Cardiac septum (tissue), 1 donor: ENCODE data around the gene HOXD10. TPM values are rescaled to one million over a fixed set of nuclear protein-coding genes. Genes with fewer than 3 reads are reported as not detected.

Experiments used
- DNase-seq: peaks from one replicate; pipeline ENCODE4 v3.0.0-alpha.2; 2020; ENCODE audit warnings: low spot score
- intact Hi-C: fragments of 100-400 bp; cut with DNase I; formaldehyde crosslinking; loops from one replicate; pipeline ENCODE4 v1.14.0; 2022
- total RNA-seq: library from RNA; stranded (reverse); fragmentation: NEBNext Ultra II Directional; extraction: Animal tissue kit (Norgen Biotek cat#: 25700); gene quantifications from one replicate; pipeline ENCODE4 v1.2.1, GENCODE V29; 2021
- donor health status: DM: no; HTN: no; CAD: no.

Gene HOXD10
- total RNA-seq, 1 donor from 2014 or later: 0.16 TPM

DNA sequence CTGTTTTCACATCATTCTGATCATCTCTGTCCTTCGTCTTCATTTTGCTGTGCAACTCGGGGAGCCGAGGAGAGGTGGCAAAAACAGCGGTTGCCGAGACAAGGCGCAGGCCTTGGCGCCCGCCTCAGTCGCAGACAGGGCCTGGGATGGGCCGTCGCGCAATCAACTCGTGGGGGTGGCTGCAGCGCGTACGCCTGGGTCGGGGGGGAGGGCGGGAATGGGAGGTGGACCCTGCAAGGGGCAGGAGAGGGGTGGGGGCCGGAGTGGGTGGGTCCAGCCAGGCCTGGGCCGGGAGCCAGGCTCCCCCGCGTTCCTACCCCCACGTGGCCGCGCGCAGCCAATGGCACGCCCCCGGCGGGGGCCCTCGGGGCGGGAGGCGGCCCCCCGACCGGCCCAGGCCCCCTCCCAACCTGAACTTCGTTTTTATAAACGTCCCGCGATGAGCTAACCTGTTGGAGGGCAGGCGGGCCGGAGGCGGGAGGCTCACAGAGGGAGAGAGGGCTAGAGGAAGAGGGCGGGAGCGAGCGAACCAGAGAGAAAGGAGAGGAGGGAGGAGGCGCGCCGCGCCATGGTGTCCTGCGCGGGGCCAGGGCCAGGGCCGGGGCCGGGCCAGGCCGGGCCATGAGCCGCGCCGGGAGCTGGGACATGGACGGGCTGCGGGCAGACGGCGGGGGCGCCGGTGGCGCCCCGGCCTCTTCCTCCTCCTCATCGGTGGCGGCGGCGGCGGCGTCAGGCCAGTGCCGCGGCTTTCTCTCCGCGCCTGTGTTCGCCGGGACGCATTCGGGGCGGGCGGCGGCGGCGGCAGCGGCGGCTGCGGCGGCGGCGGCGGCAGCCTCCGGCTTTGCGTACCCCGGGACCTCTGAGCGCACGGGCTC is 24.1 kb upstream of the HOXD10 start, which contains the start of gene HOXD13:
Gene HOXD13 (plus strand): TSS at position 452 of the 875 bp plus-strand sequence. CDS start 170 bp downstream, at position 622.
- peak; percentile 69 for DNase-seq
- intact Hi-C loops: no loop called here

DNA sequence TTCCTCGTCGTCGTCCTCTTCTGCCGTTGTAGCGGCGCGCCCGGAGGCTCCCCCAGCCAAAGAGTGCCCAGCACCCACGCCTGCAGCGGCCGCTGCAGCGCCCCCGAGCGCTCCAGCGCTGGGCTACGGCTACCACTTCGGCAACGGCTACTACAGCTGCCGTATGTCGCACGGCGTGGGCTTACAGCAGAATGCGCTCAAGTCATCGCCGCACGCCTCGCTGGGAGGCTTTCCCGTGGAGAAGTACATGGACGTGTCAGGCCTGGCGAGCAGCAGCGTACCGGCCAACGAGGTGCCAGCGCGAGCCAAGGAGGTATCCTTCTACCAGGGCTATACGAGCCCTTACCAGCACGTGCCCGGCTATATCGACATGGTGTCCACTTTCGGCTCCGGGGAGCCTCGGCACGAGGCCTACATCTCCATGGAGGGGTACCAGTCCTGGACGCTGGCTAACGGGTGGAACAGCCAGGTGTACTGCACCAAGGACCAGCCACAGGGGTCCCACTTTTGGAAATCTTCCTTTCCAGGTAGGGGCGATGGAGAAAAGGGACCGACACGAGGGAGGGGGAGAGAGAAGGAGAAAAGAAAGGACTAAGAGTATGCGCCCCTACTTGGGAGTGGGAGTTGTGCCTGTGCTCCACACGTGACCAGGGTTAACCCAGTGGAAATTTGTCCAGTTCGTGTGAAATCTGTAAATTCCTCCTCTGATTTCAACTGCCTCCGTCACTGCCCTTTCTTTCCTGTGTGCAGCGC is 23.3 kb upstream of the HOXD10 start:
- DNase-seq: peak; percentile 53
- intact Hi-C loops: no loop called here

DNA sequence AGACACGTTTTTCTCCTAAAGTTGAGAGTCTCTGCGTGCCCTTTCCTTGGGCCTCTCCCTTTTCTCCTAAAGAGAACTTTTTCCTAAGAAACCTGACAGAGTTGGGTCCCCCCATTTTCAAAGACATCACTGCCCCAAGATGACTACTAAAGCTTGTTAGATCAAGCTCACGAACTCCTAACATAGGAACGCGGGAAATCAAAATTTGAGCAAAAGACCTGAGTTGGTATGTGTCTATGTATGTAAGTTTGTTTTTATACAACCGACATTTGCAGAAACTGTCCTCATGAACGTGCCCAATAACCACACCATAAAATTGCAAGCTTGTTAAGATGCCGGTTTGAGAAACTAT is 22.7 kb upstream of the HOXD10 start:
- intact Hi-C loops: no loop called here
- no peak for DNase-seq

DNA sequence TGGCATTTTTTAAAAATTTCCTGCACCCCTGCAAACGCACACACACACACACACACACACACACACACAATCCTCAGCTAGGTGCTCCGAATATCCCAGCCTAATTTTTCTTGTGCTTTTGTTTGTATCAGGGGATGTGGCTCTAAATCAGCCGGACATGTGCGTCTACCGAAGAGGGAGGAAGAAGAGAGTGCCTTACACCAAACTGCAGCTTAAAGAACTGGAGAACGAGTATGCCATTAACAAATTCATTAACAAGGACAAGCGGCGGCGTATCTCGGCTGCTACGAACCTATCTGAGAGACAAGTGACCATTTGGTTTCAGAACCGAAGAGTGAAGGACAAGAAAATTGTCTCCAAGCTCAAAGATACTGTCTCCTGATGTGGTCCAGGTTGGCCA is 22.2 kb upstream of the HOXD10 start:
- no peak for DNase-seq
- intact Hi-C loops: no loop called here

DNA sequence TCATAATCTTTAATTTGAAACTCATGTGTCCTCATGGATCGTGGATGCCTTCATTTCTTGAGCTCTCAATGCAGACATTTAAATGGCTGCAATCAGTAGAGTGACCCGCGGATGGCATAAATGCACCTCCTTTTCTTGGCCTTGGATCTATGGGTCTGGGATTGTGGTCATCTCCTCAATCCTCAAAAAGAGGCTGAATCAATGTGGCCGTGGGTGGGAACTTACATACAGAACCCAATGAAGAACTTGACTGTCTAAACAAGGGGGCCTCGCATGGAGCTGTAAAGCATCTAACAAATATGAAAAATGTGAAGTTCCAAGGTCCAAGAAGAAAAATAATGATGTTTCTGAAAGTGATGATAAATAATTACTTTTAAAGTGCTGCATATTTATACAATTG is 21.2 kb upstream of the HOXD10 start:
- intact Hi-C loops: loop anchor here (5.0 kb wide), 1 partner anchor 843 kb away; no protein-coding TSS in a partner anchor
- no peak for DNase-seq

DNA sequence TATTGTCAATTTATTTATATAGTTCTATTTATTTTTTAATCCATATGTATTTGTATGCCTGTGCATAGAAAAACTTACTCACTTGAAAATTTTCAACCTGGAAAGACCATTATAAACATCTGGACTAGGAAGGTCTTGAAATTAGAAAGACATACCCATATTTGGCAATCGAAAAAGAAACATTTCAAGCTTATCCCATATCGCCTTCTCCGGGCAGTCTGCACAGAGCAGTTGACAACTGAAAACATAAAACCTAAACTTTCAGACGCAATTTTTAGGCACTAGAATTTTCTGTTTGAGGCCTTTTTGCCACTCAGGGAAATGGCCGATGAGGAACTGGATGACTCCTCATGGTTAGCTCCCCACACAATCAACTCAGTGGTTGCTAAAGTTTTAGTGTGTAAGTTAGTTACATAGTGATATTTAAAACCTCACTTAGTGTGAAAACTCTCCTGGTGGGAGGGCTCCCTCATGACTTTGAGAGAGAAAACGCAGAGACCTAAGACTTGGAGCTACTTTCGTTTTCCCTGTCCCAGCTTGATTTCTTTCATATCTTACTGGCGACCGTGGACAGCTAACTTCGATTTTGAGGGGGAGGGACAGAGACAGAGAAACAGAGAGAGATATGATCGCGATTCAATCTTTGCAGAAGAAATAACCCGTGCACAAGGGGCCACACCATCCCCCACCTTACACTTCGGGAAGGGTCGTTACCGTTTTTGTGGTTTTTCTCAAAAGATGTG is 20.2 kb upstream of the HOXD10 start:
- DNase-seq: no peak
- intact Hi-C loops: loop anchor here (5.0 kb wide), 1 partner anchor 844 kb away; no protein-coding TSS in a partner anchor

DNA sequence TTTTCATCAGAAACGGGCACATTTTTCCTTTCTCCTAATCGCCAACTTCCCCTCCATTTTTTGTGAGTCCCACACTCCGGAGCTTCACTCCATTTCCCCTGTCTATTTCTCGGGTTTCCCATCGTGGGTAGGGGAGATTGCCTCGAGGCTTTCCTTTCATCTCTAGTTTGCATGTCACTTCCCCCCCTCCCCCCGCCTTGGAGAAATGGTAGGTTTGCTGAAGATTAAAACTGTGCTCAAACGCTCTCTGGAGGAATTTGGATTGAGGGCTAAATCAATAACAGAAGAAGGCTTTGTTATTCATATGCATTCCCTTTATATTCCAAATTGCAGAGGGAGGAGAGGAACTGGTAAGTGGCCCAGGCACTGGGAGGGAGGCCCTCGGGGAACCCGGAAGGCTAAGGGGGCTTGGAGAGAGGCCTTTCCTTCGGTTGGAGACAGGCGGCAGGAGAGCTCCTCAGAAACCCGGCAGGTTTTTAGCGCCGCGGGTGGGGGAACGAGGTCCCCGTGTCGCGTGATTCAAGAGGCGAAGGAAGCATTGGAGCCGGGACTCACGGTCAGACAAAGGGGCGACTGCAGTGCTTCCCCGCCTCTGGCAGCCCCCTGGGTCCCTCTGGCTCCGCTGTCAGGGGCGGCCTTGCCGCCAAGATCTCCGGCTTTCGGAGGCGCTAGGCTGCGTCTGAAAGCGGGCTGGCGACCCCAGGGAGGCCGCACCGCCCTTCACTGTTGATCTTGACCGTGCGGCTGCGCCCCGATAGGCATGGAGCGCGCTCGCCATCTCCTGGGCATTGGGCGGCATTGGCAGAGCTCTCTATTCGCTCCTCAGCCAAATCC is 19.4 kb upstream of the HOXD10 start:
- intact Hi-C loops: loop anchor here (5.0 kb wide), 1 partner anchor 845 kb away; no protein-coding TSS in a partner anchor
- DNase-seq: no peak

DNA sequence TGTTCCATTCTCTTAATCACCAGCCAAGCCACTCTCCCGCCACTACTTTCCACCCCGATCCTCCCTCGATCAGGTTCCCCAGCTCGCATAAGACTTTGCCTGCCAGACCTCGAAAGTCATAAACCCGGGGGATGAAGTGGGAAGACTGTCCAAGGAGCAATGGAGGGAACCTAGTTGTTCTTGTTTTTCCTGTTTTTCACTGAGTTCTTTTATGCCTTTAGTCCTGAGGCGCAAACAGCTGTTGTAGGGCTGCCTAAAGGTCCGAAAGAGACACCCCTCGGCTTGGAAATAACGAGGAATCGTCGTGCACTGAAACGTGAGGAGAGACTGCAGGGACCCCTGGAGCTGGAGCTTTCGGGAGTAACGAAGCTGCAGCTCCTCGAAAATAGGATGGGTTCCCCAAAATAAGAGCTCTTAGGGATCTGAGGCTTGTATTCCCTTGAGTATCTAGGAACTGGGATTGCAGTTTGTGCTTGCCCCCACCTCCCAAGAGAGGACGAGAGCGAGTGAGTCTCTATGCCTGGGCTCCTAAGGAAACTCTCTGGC is 18.7 kb upstream of the HOXD10 start:
- intact Hi-C loops: loop anchor here (5.0 kb wide), 1 partner anchor 846 kb away; no protein-coding TSS in a partner anchor
- DNase-seq: no peak

DNA sequence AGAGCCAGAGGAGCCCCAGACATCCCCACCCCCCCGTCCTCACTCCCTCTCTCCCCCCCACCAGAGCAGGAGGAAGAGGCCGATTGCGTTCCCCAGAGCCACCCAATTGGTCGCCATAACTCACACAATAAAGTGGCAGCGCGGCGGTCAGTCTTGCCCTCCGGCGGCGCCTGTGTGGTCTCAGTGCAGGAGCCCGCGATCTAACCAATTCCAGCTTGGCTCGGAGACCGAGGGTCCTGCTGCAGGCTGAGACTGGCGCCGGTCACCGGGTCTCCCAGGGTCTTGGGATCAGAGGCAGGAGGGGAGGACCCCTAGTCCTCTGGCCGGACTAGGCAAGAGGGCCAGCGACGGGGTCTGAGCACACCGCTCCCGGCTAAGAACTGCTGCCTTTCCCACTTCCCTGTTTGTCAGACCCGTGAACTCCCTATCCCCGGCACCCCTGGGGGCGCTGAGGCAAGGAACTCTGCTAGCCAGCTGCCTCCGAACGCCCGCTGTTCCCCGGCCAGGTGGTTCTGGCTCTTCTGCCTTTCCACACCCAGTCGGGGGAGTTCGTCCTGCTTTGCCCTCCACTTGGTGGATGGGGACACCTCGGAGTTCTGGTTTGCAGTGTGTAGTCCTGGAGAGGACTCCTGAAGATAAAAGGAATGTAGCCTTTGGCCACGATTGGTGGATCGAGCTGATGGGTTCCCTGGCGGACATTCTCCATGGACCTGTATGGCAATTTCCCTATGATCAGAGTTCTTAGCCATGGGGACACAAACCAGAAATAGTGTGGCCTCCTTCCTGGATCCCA is 18.0 kb upstream of the HOXD10 start:
- intact Hi-C loops: loop anchor here (5.0 kb wide), 1 partner anchor 846 kb away; no protein-coding TSS in a partner anchor
- no peak for DNase-seq

DNA sequence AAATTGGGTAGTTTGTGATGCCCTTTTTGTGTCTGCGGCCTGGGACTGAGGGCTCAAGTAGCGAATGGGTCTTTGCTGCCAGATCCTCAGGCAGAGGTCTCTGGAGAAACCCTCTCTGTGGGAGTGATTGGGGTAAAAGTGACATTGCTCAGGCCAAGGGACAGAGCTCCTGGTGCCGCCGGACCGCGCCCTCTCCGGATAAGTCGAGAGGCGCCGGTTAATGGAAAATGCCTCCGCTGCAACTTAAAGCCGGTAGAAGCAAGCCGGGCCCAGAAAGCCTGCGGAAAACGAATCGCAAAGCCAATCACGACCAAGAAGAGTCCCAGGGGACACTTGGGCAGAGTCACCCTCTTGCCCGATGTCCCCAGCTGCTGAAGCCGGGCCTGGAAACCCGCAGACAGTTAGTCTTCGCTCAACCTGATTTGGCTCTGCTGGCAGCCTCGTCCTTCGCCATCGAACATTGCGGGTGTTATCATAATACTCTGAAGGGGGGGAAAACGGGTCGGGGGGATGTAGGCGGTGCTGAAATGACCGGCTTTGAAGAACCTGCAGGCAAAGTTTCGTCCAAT is 17.3 kb upstream of the HOXD10 start:
- no peak for DNase-seq
- intact Hi-C loops: loop anchor here (5.0 kb wide), 1 partner anchor 847 kb away; no protein-coding TSS in a partner anchor

DNA sequence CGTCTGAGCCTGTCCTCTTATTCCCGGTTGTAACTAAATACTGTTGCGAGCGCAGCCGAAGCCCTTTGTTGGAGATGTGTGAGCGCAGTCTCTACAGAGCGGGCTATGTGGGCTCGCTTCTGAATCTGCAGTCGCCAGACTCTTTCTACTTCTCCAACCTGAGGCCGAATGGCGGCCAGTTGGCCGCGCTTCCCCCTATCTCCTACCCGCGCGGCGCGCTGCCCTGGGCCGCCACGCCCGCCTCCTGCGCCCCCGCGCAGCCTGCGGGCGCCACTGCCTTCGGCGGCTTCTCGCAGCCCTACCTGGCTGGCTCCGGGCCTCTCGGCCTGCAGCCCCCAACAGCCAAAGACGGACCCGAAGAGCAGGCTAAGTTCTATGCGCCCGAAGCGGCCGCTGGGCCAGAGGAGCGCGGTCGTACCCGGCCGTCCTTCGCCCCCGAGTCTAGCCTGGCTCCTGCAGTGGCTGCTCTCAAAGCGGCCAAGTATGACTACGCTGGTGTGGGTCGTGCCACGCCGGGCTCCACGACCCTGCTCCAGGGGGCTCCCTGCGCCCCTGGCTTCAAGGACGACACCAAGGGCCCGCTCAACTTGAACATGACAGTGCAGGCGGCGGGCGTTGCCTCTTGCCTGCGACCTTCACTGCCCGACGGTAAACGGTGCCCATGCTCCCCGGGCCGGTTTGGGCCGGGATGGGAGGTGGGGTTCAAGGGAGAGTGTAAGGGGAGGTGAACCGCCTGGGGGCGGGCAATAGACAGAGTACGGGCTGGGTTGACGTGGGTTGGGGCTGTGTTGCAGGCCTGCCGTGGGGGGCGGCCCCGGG is 16.6 kb upstream of the HOXD10 start, which contains the start of gene HOXD12:
Gene HOXD12 (plus strand): TSS at position 68 of the 819 bp plus-strand sequence. CDS start 7 bp downstream, at position 75.
- intact Hi-C loops: loop anchor here (5.0 kb wide), 1 partner anchor 848 kb away; no protein-coding TSS in a partner anchor
- DNase-seq: no peak

DNA sequence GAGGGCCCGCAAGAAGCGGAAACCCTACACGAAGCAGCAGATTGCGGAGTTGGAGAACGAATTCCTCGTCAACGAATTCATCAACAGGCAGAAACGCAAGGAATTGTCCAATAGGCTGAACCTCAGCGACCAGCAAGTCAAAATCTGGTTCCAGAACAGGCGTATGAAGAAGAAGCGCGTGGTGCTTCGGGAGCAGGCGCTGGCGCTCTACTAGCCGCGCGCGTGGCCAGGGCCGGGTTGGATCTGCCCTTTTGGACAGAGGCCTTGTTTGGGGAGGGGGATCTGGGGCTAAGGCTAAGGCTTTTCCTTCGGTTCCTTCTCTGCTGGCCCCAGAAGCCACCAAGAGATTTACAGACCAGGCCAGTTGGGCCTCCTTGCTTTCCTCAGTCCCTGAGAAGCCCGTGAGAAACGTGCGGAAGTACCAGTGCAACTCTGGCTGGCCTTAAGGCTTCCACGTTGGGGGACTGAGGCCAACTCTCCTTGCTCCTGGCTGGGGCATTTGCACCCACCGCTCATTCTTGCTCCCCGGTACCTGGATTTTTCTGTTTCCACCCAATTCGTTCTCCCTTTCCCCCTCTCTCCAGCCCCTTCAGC is 15.9 kb upstream of the HOXD10 start:
- intact Hi-C loops: no loop called here
- DNase-seq: no peak

DNA sequence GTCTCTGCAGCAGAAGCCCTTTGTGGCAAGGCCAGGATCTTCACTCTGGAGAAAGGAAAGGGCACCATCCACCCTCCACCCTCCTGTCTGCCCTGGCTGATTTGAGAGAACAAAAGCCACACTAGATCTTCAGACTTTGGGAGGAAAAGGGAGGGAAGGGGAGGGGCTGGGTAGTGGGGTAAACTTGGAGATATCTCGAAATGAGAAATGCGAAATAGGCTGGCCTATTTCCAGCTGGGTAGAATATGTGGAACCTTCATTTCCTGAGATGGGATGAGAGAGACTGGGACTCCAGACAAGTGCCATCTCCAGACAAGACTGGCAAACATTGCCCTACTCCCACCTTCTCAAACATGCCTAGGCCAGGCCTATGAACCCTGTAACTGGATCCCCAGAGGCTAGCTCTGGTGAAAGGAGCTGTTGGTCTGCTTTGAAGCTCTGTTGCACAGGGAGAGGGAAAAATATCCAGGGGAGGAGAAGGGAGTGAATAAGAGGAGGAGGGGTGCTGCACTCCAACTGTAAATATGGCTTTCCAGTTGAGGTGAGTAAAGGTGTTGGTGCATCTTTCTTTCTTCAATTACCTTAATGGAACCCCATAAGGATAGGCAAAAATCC is 15.3 kb upstream of the HOXD10 start:
- intact Hi-C loops: no loop called here
- no peak for DNase-seq

DNA sequence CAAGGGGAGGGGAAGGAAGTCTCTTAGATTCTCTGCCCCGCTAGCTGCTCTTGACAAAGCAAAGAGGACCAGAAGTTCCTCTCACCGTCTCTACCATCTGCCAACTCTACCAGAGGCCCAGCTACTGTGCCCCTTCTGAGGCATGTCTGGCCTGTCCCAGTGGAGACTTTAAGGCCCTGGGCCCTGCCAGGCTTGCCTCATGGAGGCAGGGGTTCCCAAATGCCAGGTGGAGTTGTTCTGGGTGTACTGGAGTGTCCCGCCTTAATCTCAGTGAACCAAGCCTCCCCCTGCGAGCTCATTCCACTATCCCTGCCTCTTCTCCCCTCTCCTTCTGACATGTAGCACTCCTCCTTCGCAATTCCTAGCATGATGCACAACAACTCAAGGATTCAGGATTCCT is 14.7 kb upstream of the HOXD10 start:
- intact Hi-C loops: no loop called here
- DNase-seq: no peak

DNA sequence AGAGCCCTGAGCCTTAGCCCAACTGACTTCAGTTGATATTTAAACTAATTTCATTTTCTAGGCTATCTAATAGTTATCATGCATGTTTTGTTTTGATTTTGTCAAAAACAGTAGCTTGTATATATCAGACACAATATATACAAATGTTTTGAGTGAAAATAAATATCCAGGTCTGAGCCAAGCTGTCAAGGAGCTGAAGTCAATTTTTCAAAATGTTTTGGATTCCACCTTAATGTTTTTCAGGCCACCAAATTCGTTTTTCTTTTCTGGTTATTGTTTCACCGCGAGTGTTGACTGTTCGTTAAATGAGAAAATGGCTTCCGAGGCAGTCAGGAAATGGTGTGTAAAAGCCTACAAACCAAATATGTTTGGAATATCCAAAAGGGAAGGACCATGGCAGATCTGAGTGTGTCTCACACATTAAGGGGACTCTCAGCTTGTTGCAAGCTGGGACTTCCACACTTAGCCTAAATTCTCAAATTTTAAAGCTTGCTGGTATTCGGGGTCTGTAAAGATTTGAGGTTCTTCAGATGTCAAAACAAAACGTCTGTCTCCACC is 14.2 kb upstream of the HOXD10 start:
- intact Hi-C loops: no loop called here
- DNase-seq: no peak
